ENCODE data around the gene PNLIP.

PNLIP gene

DNA sequence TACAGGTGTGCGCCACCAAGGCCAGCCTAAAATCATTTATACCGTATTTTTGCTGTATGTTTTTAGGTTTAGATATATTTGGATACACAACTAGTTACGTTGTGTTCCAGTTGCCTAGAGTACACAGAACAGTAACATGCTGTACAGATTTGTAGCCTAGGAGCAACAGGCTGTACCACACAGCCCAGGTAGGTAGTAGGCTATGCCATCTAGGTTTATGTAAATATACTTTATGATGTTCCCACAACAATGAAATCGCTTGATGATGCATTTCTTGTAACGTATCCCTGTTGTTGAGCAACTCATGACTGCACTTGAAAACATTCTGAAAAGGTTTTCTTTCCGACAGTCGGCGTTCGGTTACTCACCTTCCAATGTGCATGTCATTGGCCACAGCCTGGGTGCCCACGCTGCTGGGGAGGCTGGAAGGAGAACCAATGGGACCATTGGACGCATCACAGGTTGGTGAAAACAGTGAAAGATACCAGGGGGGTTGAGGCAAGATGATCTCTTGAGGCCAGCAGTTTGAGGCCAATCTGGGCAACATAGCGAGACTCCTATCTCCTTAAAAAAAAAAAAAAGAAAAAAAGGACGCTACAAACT lies 7.7 kb downstream of the PNLIP start:
- no peak overlapping the region for H3K4me2 ChIP-seq (ENCODE audit: low read length)
- no peaks in the 10 kb centered on the region for H3K36me3 ChIP-seq (ENCODE audit: control insufficient read depth, insufficient read depth, low read length)
- H3K79me2 ChIP-seq, result no peaks in the 10 kb centered on the region
- H3K27me3 ChIP-seq (ENCODE audit: control insufficient read depth, insufficient read depth, low read length), result no peaks in the 10 kb centered on the region
- H3K4me1 ChIP-seq, result no peaks in the 10 kb centered on the region
- H3K4me3 ChIP-seq (ENCODE audit: low read depth, low read length), result no peak overlapping the region
- no peak overlapping the region for H3K9ac ChIP-seq
- H3K9me3 ChIP-seq (ENCODE audit: control insufficient read depth, low read length), result no peaks in the 10 kb centered on the region
- H2AFZ ChIP-seq, result no peak overlapping the region
- TF ChIP-seq, protein P1, sequence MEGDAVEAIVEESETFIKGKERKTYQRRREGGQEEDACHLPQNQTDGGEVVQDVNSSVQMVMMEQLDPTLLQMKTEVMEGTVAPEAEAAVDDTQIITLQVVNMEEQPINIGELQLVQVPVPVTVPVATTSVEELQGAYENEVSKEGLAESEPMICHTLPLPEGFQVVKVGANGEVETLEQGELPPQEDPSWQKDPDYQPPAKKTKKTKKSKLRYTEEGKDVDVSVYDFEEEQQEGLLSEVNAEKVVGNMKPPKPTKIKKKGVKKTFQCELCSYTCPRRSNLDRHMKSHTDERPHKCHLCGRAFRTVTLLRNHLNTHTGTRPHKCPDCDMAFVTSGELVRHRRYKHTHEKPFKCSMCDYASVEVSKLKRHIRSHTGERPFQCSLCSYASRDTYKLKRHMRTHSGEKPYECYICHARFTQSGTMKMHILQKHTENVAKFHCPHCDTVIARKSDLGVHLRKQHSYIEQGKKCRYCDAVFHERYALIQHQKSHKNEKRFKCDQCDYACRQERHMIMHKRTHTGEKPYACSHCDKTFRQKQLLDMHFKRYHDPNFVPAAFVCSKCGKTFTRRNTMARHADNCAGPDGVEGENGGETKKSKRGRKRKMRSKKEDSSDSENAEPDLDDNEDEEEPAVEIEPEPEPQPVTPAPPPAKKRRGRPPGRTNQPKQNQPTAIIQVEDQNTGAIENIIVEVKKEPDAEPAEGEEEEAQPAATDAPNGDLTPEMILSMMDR (IDR thresholded peaks at IDR 0.05), result no peak
- no peak overlapping the region for H3K27ac ChIP-seq

DNA sequence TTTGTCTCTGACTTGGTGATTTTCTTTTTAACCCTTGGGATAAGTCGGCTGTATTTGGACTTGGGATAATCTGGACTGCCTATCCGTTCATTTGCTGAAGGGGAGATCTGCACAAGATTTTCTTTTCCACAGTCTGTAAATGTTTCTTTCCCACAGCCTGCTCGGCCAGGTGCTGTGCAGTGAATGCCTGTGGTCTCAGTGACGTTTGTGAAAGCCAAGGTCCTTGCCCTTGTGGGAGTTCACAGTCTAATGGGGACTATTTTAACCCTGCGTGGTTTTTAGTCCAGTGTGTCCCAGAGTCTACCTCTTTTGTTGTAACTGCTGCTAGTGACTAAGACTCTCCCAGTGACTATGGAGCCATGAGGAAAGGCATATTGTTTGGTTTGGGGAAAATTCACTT lies 8.9 kb downstream of the PNLIP start:
- no peaks in the 10 kb centered on the region for H3K9me3 ChIP-seq (ENCODE audit: control insufficient read depth, low read length)
- H3K36me3 ChIP-seq (ENCODE audit: control insufficient read depth, insufficient read depth, low read length), result no peaks in the 10 kb centered on the region
- no peak overlapping the region for H3K4me3 ChIP-seq (ENCODE audit: low read depth, low read length)
- no peak overlapping the region for H3K9ac ChIP-seq
- H3K4me2 ChIP-seq (ENCODE audit: low read length), result no peak overlapping the region
- H3K79me2 ChIP-seq, result no peaks in the 10 kb centered on the region
- no peak overlapping the region for H3K27ac ChIP-seq
- no peaks in the 10 kb centered on the region for H3K4me1 ChIP-seq
- TF ChIP-seq, protein P1 (IDR thresholded peaks at IDR 0.05), result no peak
- H2AFZ ChIP-seq, result no peak overlapping the region
- no peaks in the 10 kb centered on the region for H3K27me3 ChIP-seq (ENCODE audit: control insufficient read depth, insufficient read depth, low read length)

DNA sequence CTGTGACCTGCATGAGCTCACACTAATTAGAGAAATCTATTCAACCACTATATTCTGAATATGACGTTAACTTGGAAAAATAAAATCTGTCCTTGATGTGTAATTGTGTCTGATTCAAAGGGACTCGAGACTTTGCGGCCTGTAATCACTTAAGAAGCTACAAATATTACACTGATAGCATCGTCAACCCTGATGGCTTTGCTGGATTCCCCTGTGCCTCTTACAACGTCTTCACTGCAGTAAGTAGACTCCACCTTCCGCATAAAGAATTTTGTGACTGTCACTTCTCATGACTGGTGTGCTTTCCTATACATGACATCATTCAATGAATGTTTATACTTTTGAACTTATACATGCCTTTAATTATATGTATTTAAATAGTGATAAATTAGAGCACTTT lies 10.1 kb downstream of the PNLIP start:
- TF ChIP-seq, protein P1 (IDR thresholded peaks at IDR 0.05), result no peak
- no peaks in the 10 kb centered on the region for H3K4me1 ChIP-seq
- H3K4me2 ChIP-seq (ENCODE audit: low read length), result no peak overlapping the region
- H2AFZ ChIP-seq, result no peak overlapping the region
- no peaks in the 10 kb centered on the region for H3K27me3 ChIP-seq (ENCODE audit: control insufficient read depth, insufficient read depth, low read length)
- no peaks in the 10 kb centered on the region for H3K79me2 ChIP-seq
- H3K9ac ChIP-seq, result no peak overlapping the region
- H3K36me3 ChIP-seq (ENCODE audit: control insufficient read depth, insufficient read depth, low read length), result no peaks in the 10 kb centered on the region
- no peaks in the 10 kb centered on the region for H3K9me3 ChIP-seq (ENCODE audit: control insufficient read depth, low read length)
- no peak overlapping the region for H3K4me3 ChIP-seq (ENCODE audit: low read depth, low read length)
- no peak overlapping the region for H3K27ac ChIP-seq

DNA sequence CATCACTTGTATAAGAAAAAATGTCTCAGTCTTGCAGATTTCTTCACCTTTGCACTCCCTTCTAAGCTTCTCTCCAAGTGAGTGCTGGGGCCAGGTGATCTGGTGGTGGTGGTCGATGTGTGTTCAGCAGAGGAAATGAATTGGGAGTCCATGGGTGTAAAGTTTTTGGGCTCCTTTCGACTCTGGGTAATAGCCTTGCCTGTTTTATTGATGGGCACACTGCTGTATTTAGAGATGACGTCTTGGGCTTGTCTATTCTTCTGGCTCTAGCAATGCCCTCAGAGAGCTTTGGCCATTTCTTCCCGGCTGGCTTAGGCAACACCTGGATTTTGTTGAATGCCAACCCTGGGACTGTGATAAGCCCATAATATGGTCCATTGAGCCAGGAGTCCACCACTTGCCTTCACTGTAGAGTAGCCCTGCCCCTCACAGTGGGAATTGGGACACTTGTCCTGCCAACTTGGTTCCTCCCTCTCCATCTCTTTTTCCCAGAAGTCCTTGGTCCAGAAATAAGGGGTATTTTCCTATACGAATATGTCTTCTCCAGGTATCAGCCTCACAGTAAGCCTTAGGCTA lies 11.7 kb downstream of the PNLIP start:
- TF ChIP-seq, protein P1 (IDR thresholded peaks at IDR 0.05), result no peak
- Histone ChIP-seq H3K36me3 (ENCODE audit: control insufficient read depth, insufficient read depth, low read length) (no peaks in the 10 kb centered on the region), H3K9ac (no peak overlapping the region), H3K9me3 (ENCODE audit: control insufficient read depth, low read length) (no peaks in the 10 kb centered on the region), H3K27ac (no peak overlapping the region), H3K4me3 (ENCODE audit: low read depth, low read length) (no peak overlapping the region), H3K27me3 (ENCODE audit: control insufficient read depth, insufficient read depth, low read length) (no peaks in the 10 kb centered on the region), H3K4me1 (no peaks in the 10 kb centered on the region), H2AFZ (no peak overlapping the region), H3K4me2 (ENCODE audit: low read length) (no peak overlapping the region), H3K79me2 (no peaks in the 10 kb centered on the region)

DNA sequence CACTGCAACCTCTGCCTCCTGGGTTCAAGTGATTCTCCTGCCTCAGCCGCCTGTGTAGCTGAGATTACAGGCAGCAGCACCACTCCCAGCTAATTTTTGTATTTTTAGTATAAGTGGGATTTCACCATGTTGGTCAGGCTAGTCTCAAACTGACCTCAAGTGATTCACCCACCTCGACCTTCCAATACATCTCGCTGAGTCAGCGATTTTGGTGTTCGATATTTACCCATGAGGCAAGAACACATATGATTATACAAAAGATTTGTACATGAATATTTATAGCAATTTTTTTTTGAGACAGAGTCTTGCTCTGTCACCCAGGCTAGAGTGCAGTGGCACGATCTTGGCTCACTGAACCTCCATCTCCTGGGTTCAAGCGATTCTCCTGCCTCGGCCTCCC lies 19.8 kb downstream of the PNLIP start:
- H3K4me3 ChIP-seq (ENCODE audit: low read depth, low read length), result no peak overlapping the region
- no peaks in the 10 kb centered on the region for H3K27me3 ChIP-seq (ENCODE audit: control insufficient read depth, insufficient read depth, low read length)
- no peaks in the 10 kb centered on the region for H3K9me3 ChIP-seq (ENCODE audit: control insufficient read depth, low read length)
- H3K4me1 ChIP-seq, result no peaks in the 10 kb centered on the region
- H3K36me3 ChIP-seq (ENCODE audit: control insufficient read depth, insufficient read depth, low read length), result no peaks in the 10 kb centered on the region
- H2AFZ ChIP-seq, result no peak overlapping the region
- H3K27ac ChIP-seq, result no peak overlapping the region
- H3K79me2 ChIP-seq, result no peaks in the 10 kb centered on the region
- TF ChIP-seq, protein P1 (IDR thresholded peaks at IDR 0.05), result no peak
- H3K9ac ChIP-seq, result no peak overlapping the region
- no peak overlapping the region for H3K4me2 ChIP-seq (ENCODE audit: low read length)
